Measurements from ENCODE around the gene NEK10. TPM values are rescaled to one million over a fixed set of nuclear protein-coding genes. Genes with fewer than 3 reads are reported as not detected.

NEK10 gene
- total RNA-seq, 1 donor from 2014 or later = 0.67 TPM

- TF ChIP-seq CTCF (IDR thresholded peaks at IDR 0.05; ENCODE audit: insufficient read depth, low read length, poor library complexity, severe bottlenecking) = no peak
- no peak overlapping the region for H3K4me3 ChIP-seq (ENCODE audit: low read depth, low read length)
- no peaks in the 10 kb centered on the region for H3K27me3 ChIP-seq (ENCODE audit: control insufficient read depth, insufficient read depth, low read length)
- DNase-seq (ENCODE audit: low read depth) = no peak
- no peaks in the 10 kb centered on the region for H3K36me3 ChIP-seq (ENCODE audit: control insufficient read depth, insufficient read depth, low read length)
These were observed 308.8 kb downstream of the NEK10 start for GRCh38 chr3:27060336-27060735.

Other genes starting within 250 kb of the NEK10 start
- gene SLC4A7, start 115.0 kb upstream of the NEK10 start, total RNA-seq = 28.3 and 28.6 TPM in 2 replicates